22Rv1 (cell line): ENCODE results near the gene ATG7.

ENCODE experiments used
- CTCF ChIP-seq: fragments of 450-650 bp; IDR thresholded peaks from 2 replicates; pipeline ENCODE4 v1.5.1; 2017; ENCODE audit warnings: mild to moderate bottlenecking
- ZFX ChIP-seq: fragments of 450-650 bp; IDR thresholded peaks from 2 replicates; pipeline ENCODE4 v1.6.1; 2017; ENCODE audit warnings: antibody characterized with exemption, borderline replicate concordance

DNA sequence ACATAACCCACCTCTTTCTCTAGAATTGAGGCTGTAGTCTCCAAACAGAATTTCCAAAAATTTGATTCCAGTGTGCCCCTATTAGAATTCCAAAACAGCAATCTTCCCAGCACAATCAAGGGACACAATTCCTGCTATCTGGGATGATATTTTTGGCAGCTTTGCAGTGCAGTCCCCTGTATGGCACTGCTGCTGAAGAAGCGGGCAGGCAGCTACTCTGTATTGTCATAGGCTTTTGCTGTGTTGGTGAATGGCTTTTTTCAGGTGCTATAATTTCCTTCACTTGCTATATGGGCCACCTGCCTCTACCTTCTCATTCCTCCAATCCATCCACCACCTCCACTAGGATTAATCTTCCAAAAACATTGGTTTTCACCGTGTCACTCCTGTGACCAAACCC, 226.0 kb downstream of the ATG7 start:
- TF ChIP-seq CTCF (no peak), ZFX (no peak)
